HL-60 (cell line): Measurements from ENCODE around the gene COL4A2.

ENCODE experiments used
- CTCF ChIP-seq: IDR thresholded peaks from one replicate; pipeline ENCODE4 v1.5.1; 2011; ENCODE audit warnings: low read length, control low read depth, inconsistent platforms; ENCODE audit not compliant: insufficient read depth
- POLR2AphosphoS5 ChIP-seq: IDR thresholded peaks from 2 replicates; pipeline ENCODE4 v1.6.1; 2012; ENCODE audit warnings: low read depth

- TF ChIP-seq CTCF (no peak), POLR2AphosphoS5 (no peak)
Observed at GRCh38 chr13:110546926-110547325, 239.8 kb downstream of the COL4A2 start.
